Activated T-helper 2 cell treated with anti-CD3 and anti-CD28 coated beads, Interferon-gamma antibody, Interleukin-2, Interleukin-4, amounts not matched to agents 10 μg/mL and 5 μg/mL and 100 μg/mL, durations not matched to agents 14 hours and 24 hours and 36 hours (primary cell): ENCODE data around the gene RBM25. TPM values are rescaled to one million over a fixed set of nuclear protein-coding genes. Genes with fewer than 3 reads are reported as not detected.

Experiments used
- DNase-seq: peaks from one replicate; pipeline ENCODE4 v3.0.0; 2021; ENCODE audit warnings: low spot score
- H3K27ac Mint-ChIP-seq: one replicate; pipeline ENCODE4 v1.8.0; 2021; ENCODE audit warnings: mixed read lengths
- H3K27me3 Mint-ChIP-seq: one replicate; pipeline ENCODE4 v1.8.0; 2021; ENCODE audit warnings: low read depth, mixed read lengths
- H3K36me3 Mint-ChIP-seq: one replicate; pipeline ENCODE4 v1.8.0; 2021; ENCODE audit warnings: low read depth, mixed read lengths
- H3K4me1 Mint-ChIP-seq: one replicate; pipeline ENCODE4 v1.8.0; 2021; ENCODE audit warnings: low read depth, mixed read lengths
- H3K4me3 Mint-ChIP-seq: one replicate; pipeline ENCODE4 v1.8.0; 2021; ENCODE audit warnings: low read depth, mild to moderate bottlenecking, moderate library complexity, mixed read lengths
- H3K9me3 Mint-ChIP-seq: one replicate; pipeline ENCODE4 v1.8.0; 2021; ENCODE audit warnings: mixed read lengths
- intact Hi-C: fragments of 100-400 bp; cut with micrococcal nuclease; formaldehyde crosslinking; loops from one replicate; pipeline ENCODE4 v1.15.1; 2023
- total RNA-seq: library from RNA; stranded (reverse); gene quantifications from 2 replicates; pipeline ENCODE4 v1.2.3, GENCODE V29; 2022

Gene RBM25
- total RNA-seq, 1 donor from 2014 or later, result 121 TPM

DNA sequence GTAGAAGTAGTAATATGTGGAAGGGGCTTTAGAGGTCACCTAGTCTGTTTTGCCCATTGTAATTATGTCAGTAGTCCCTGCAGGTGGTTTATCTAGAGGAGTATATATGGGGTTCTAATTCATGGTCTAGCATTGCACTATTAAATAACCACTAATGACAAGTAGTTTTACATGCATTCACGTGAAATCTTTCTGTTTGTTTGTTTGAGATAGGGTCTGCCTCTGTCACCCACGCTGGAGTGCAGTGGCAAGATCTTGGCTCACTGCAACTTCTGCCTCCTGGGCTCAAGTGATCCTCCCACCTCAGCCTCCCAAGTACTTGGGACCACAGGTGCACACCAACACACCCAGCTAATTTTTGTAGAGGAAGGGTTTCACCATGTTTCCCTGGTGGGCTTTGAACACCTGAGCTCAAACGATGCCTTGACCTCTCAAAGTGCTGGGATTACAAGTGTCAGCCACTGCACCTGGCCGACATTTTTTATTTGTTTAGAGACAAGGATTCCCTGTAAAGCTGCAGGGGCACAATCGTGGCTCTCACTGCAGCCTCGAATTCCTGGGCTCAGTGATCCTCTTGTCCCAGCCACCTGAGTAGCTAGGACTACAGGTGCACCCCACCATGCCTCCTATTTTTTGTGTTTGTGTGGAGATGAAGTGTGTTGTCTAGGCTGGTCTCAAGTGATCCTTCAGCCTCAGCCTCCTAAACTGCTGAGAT lies 66.0 kb downstream of the RBM25 start:
- H3K9me3 Mint-ChIP-seq, result no peaks in the 10 kb centered on the region
- no peaks in the 10 kb centered on the region for H3K27me3 Mint-ChIP-seq
- peaks cover 54% of the 10 kb centered on the region for H3K36me3 Mint-ChIP-seq
- H3K4me1 Mint-ChIP-seq, result peaks cover 3% of the 10 kb centered on the region
- no peak overlapping the region for H3K27ac Mint-ChIP-seq
- intact Hi-C loops, result no loop called here
- DNase-seq, result no peak
- H3K4me3 Mint-ChIP-seq, result no peak overlapping the region

- peaks cover 46% of the 10 kb centered on the region for H3K36me3 Mint-ChIP-seq
- no peak overlapping the region for H3K4me3 Mint-ChIP-seq
- H3K27ac Mint-ChIP-seq, result no peak overlapping the region
- no peaks in the 10 kb centered on the region for H3K27me3 Mint-ChIP-seq
- H3K9me3 Mint-ChIP-seq, result no peaks in the 10 kb centered on the region
- intact Hi-C loops, result no loop called here
- H3K4me1 Mint-ChIP-seq, result peaks cover 3% of the 10 kb centered on the region
- no peak for DNase-seq
Measured at GRCh38 chr14:73125169-73125588, 66.8 kb downstream of the RBM25 start.

GRCh38 chr14:73125746-73126145 lies 67.4 kb downstream of the RBM25 start:
- no peak for DNase-seq
- intact Hi-C loops, result no loop called here
- Mint-ChIP-seq H3K36me3 (peaks cover 42% of the 10 kb centered on the region), H3K9me3 (no peaks in the 10 kb centered on the region), H3K4me3 (no peak overlapping the region), H3K27me3 (no peaks in the 10 kb centered on the region), H3K4me1 (peaks cover 3% of the 10 kb centered on the region), H3K27ac (no peak overlapping the region)

GRCh38 chr14:73133795-73134194 lies 75.5 kb downstream of the RBM25 start:
- intact Hi-C loops, result no loop called here
- Mint-ChIP-seq H3K27me3 (no peaks in the 10 kb centered on the region), H3K27ac (no peak overlapping the region), H3K9me3 (peaks cover 16% of the 10 kb centered on the region), H3K36me3 (peaks cover 21% of the 10 kb centered on the region), H3K4me1 (peaks cover 10% of the 10 kb centered on the region), H3K4me3 (no peak overlapping the region)
- DNase-seq, result no peak

- peaks cover 25% of the 10 kb centered on the region for H3K36me3 Mint-ChIP-seq
Measured at GRCh38 chr14:73136085-73136386, 77.7 kb downstream of the RBM25 start.

DNA sequence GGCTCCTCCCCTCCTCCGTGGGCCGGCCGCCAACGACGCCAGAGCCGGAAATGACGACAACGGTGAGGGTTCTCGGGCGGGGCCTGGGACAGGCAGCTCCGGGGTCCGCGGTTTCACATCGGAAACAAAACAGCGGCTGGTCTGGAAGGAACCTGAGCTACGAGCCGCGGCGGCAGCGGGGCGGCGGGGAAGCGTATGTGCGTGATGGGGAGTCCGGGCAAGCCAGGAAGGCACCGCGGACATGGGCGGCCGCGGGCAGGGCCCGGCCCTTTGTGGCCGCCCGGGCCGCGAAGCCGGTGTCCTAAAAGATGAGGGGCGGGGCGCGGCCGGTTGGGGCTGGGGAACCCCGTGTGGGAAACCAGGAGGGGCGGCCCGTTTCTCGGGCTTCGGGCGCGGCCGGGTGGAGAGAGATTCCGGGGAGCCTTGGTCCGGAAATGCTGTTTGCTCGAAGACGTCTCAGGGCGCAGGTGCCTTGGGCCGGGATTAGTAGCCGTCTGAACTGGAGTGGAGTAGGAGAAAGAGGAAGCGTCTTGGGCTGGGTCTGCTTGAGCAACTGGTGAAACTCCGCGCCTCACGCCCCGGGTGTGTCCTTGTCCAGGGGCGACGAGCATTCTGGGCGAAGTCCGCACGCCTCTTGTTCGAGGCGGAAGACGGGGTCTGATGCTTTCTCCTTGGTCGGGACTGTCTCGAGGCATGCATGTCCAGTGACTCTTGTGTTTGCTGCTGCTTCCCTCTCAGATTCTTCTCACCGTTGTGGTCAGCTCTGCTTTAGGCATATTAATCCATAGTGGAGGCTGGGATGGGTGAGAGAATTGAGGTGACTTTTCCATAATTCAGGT lies 78.3 kb downstream of the RBM25 start, which contains the start of gene PSEN1:
TSS of gene PSEN1 (plus strand) at position 121 of the 839 bp plus-strand sequence. CDS start 11,513 bp downstream, outside the sequence.
- intact Hi-C loops, result loop anchor here (1.0 to 2.0 kb wide), 2 partner anchors 78 to 432 kb away; partner anchors contain the start of genes ACOT2 and RBM25
- Mint-ChIP-seq H3K36me3 (peaks cover 27% of the 10 kb centered on the region), H3K27ac (peak within 1 kb of the TSS; percentile 98), H3K4me1 (peaks cover 16% of the 10 kb centered on the region), H3K9me3 (peaks cover 16% of the 10 kb centered on the region), H3K4me3 (peak within 1 kb of the TSS; percentile 87), H3K27me3 (no peaks in the 10 kb centered on the region)
- peak; percentile 97 for DNase-seq

More at GRCh38 chr14:73136085-73136386, 77.7 kb downstream of the RBM25 start:
- H3K27ac Mint-ChIP-seq, result peak overlapping the region; percentile 98
- no peak for DNase-seq
- peaks cover 14% of the 10 kb centered on the region for H3K4me1 Mint-ChIP-seq
- H3K27me3 Mint-ChIP-seq, result no peaks in the 10 kb centered on the region
- intact Hi-C loops, result loop anchor here (1.0 to 2.0 kb wide), 2 partner anchors 78 to 433 kb away; partner anchors contain the start of genes ACOT2 and RBM25
- H3K4me3 Mint-ChIP-seq, result peak overlapping the region; percentile 87
- H3K9me3 Mint-ChIP-seq, result peaks cover 16% of the 10 kb centered on the region

DNA sequence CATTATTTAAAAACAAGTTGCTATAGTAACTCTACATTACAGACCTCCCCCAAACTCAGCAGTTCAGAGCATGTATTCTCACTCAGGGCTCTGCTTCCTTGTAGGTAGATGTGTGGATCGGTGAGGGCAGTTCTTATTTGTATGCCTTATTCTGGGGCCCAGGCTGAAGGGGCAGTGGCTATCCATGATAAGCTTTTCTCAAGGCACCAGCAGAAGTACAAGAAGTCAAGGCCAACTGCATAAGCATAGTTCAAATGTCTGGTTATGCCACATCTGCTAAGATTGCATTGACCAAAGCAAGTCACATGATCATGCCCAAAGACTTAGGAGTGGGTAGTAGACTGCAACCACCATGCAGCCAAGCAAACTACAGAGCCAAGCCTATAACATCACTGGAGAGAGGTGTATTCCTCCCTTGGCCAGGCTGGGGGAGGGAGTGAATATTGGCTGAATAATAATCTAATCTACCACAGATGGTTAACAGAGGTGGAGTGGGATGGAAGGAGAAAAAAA lies 82.5 kb downstream of the RBM25 start:
- H3K36me3 Mint-ChIP-seq, result peaks cover 17% of the 10 kb centered on the region

DNA sequence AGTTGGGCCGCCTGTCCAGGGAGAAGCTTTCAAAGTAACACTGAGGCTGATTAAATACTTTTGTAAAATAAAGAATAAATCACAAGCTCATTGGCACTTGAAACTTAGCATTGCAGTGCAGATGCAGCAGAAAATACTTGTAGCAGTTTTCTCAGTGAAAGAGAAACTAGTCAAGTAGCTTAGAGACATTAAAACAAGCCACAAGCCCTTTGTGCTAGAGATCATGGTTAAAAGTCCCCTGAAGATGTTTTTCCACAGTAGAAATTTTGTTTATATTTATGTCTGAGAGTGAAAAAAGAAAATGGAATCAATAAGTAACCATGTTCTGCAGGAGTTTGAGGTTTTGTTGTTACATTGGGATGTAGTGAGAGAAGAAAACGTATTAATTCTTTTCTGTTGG lies 83.9 kb downstream of the RBM25 start:
- H3K9me3 Mint-ChIP-seq, result no peaks in the 10 kb centered on the region
- H3K27ac Mint-ChIP-seq, result peak overlapping the region; percentile 65
- H3K27me3 Mint-ChIP-seq, result no peaks in the 10 kb centered on the region
- no peak for DNase-seq
- peaks cover 16% of the 10 kb centered on the region for H3K36me3 Mint-ChIP-seq
- H3K4me1 Mint-ChIP-seq, result peaks cover 28% of the 10 kb centered on the region
- H3K4me3 Mint-ChIP-seq, result no peak overlapping the region
- intact Hi-C loops, result no loop called here

More for the DNA sequence above, 82.5 kb downstream of the RBM25 start:
- no peak for DNase-seq
- H3K9me3 Mint-ChIP-seq, result no peaks in the 10 kb centered on the region
- H3K27ac Mint-ChIP-seq, result peak overlapping the region; percentile 10
- peaks cover 27% of the 10 kb centered on the region for H3K4me1 Mint-ChIP-seq
- intact Hi-C loops, result no loop called here
- H3K27me3 Mint-ChIP-seq, result no peaks in the 10 kb centered on the region
- no peak overlapping the region for H3K4me3 Mint-ChIP-seq

DNA sequence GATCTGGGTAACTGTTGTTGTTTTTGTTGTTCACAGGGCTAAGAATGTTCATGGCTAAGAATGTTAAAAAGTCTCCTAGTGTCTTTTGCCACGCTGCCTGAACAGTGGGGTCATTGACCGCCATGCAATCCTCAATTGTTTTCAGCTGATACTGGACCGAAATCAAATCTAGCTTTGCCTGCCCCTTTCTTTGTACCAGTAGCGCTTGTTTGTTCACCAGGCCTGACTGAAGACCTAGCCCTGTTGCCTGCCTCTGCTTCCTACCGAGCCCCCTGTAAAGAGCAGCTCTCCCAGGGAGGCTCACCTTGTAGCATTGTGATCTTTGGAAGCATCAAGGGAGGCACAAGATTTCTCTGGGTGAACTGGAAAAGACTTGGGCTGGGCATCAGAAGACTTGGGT lies 84.7 kb downstream of the RBM25 start:
- intact Hi-C loops, result no loop called here
- no peak for DNase-seq
- no peak overlapping the region for H3K4me3 Mint-ChIP-seq
- H3K36me3 Mint-ChIP-seq, result peaks cover 12% of the 10 kb centered on the region
- no peaks in the 10 kb centered on the region for H3K9me3 Mint-ChIP-seq
- H3K4me1 Mint-ChIP-seq, result peaks cover 24% of the 10 kb centered on the region
- H3K27ac Mint-ChIP-seq, result peak overlapping the region; percentile 30
- no peaks in the 10 kb centered on the region for H3K27me3 Mint-ChIP-seq

- Mint-ChIP-seq H3K27ac (no peak overlapping the region), H3K27me3 (no peaks in the 10 kb centered on the region), H3K4me1 (peaks cover 24% of the 10 kb centered on the region), H3K4me3 (no peak overlapping the region), H3K36me3 (peaks cover 16% of the 10 kb centered on the region), H3K9me3 (no peaks in the 10 kb centered on the region)
- intact Hi-C loops, result no loop called here
- DNase-seq, result no peak
Measured at GRCh38 chr14:73143617-73144016, 85.3 kb downstream of the RBM25 start.

DNA sequence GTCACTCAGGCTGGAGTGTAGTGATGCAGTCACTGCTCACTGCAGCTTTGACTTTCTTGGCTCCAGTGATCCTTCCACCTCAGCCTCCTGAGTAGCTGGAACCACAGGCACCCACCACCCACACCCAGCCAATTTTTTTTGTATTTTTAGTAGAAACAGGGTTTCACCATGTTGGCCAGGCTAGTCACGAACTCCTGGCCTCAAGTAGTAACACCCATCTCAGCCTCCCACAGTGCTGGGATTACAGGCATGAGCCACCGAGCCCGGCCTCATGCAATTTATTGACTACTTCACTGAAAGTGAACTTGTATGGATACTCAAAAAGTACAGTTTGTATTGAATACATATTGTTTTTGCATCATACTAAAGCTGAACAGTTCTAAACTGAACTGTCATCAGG lies 87.0 kb downstream of the RBM25 start:
- H3K9me3 Mint-ChIP-seq, result no peaks in the 10 kb centered on the region
- H3K4me1 Mint-ChIP-seq, result peaks cover 24% of the 10 kb centered on the region
- H3K27me3 Mint-ChIP-seq, result no peaks in the 10 kb centered on the region
- H3K4me3 Mint-ChIP-seq, result no peak overlapping the region
- no peak overlapping the region for H3K27ac Mint-ChIP-seq
- intact Hi-C loops, result no loop called here
- peaks cover 30% of the 10 kb centered on the region for H3K36me3 Mint-ChIP-seq
- no peak for DNase-seq

DNA sequence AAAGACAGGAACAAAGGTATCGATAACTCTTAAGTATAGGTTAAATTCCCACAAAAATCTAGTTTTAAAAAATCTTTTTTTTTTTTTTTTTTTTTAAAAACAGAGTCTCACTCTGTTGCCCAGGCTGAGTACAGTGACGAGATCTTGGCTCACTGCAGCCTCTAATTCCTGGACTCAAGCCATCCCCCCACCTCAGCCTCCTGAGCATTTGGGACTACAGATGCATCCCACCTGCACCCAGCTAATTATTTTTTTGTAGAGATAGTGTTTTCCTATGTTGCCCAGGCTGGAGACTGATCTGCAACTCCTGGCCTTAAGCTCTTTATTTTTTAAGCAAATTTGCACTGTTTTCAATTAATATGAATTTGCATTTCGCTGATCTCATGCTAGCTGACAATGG lies 87.8 kb downstream of the RBM25 start:
- DNase-seq, result no peak
- Mint-ChIP-seq H3K9me3 (no peaks in the 10 kb centered on the region), H3K4me1 (peaks cover 20% of the 10 kb centered on the region), H3K4me3 (no peak overlapping the region), H3K36me3 (peaks cover 25% of the 10 kb centered on the region), H3K27me3 (no peaks in the 10 kb centered on the region), H3K27ac (no peak overlapping the region)
- intact Hi-C loops, result no loop called here

DNA sequence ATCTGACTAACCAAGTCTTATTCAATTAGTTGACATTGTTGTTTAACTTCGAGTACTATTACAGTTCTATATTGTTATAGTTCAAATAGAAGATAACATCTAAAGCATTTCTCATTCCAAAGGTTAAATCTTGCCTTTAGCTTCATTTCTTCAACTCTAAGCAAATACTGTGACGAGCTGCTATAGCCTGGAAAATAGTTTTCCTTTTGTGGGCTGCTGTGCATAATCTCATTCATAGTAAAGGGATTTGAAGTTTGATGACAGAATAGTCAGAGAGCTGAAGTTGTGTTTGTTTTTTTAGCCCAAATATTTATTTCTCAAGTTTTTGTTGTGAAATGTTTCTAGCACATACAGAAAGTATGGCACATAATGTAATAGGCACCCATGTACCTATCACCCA lies 91.4 kb downstream of the RBM25 start:
- Mint-ChIP-seq H3K27ac (no peak overlapping the region), H3K9me3 (no peaks in the 10 kb centered on the region), H3K36me3 (peaks cover 39% of the 10 kb centered on the region), H3K27me3 (no peaks in the 10 kb centered on the region), H3K4me3 (no peak overlapping the region), H3K4me1 (peaks cover 4% of the 10 kb centered on the region)
- intact Hi-C loops, result no loop called here
- no peak for DNase-seq
